GM06990 (cell line): ENCODE results near the gene COPS2.

Source experiments
- DNase-seq: peaks from one replicate; pipeline ENCODE4 v3.0.0-alpha.2; 2011; ENCODE audit not compliant: insufficient read length; ENCODE audit errors: extremely low read depth
- H3K27me3 ChIP-seq: replicated peaks from 2 replicates; pipeline ENCODE4 v1.6.0; 2011; ENCODE audit warnings: low read length; ENCODE audit not compliant: control insufficient read depth, insufficient read depth
- H3K36me3 ChIP-seq: 2 replicates; pipeline ENCODE4 v1.5.1; 2011; ENCODE audit warnings: low read length; ENCODE audit not compliant: control insufficient read depth, insufficient read depth
- H3K4me3 ChIP-seq: replicated peaks from 2 replicates; pipeline ENCODE4 v1.5.1; 2011; ENCODE audit warnings: low read depth, mild to moderate bottlenecking, control low read depth, low read length
- CTCF ChIP-seq: IDR thresholded peaks from 2 replicates; pipeline ENCODE4 v1.5.1; 2011; ENCODE audit warnings: low read length, control low read depth, mild to moderate bottlenecking, inconsistent platforms; ENCODE audit not compliant: insufficient read depth, poor library complexity, severe bottlenecking

Gene COPS2

GRCh38 chr15:49145651-49146609 is 9.5 kb downstream of the COPS2 start:
- H3K4me3 ChIP-seq = no peak overlapping the region

GRCh38 chr15:49137861-49138260 is 17.5 kb downstream of the COPS2 start:
- Histone ChIP-seq H3K27me3 (no peaks in the 10 kb centered on the region), H3K36me3 (peaks cover 2% of the 10 kb centered on the region), H3K4me3 (no peak overlapping the region)
- DNase-seq = no peak
- TF ChIP-seq CTCF = no peak

More at GRCh38 chr15:49145651-49146609, 9.5 kb downstream of the COPS2 start:
- DNase-seq = no peak
- H3K36me3 ChIP-seq = peaks cover 6% of the 10 kb centered on the region
- H3K27me3 ChIP-seq = no peaks in the 10 kb centered on the region
- TF ChIP-seq CTCF = peak; percentile 74

GRCh38 chr15:49135911-49136310 is 19.5 kb downstream of the COPS2 start:
- no peak for DNase-seq
- Histone ChIP-seq H3K4me3 (no peak overlapping the region), H3K27me3 (no peaks in the 10 kb centered on the region), H3K36me3 (no peaks in the 10 kb centered on the region; the same call in none of the 2 replicates)
- no peak for TF ChIP-seq CTCF

GRCh38 chr15:49135342-49135857 is 20.0 kb downstream of the COPS2 start:
- H3K27me3 ChIP-seq = no peaks in the 10 kb centered on the region
- TF ChIP-seq CTCF = no peak
- H3K4me3 ChIP-seq = no peak overlapping the region
- DNase-seq = no peak
- H3K36me3 ChIP-seq = no peaks in the 10 kb centered on the region; the same call in none of the 2 replicates

- Histone ChIP-seq H3K27me3 (no peaks in the 10 kb centered on the region), H3K36me3 (no peaks in the 10 kb centered on the region; the same call in none of the 2 replicates), H3K4me3 (no peak overlapping the region)
- no peak for TF ChIP-seq CTCF
- no peak for DNase-seq
Observed at GRCh38 chr15:49134683-49135341, 20.6 kb downstream of the COPS2 start.
